Stomach (tissue), 4 donors: ENCODE results near the gene BFSP1.

Experiments
- CTCF ChIP-seq, 7 experiments: fragments of 450-650 bp in 4 of 7; fragments of 200-600 bp in 3 of 7; sonication (generic) in 3 of 7; IDR thresholded peaks; one replicate each; pipeline ENCODE4 v1.5.1; 2016 to 2019; ENCODE audit warnings: antibody characterized with exemption in 7 of 7, control low read depth in 2 of 7, mild to moderate bottlenecking in 1 of 7
- EP300 ChIP-seq: sonication (generic); formaldehyde crosslinking; IDR thresholded peaks from one replicate; pipeline ENCODE4 v1.6.1; 2017; ENCODE audit warnings: antibody characterized with exemption
- POLR2A ChIP-seq, 4 donors: fragments of 450-650 bp; IDR thresholded peaks; one replicate each; pipeline ENCODE4 v1.6.1; 2016; ENCODE audit warnings: antibody characterized with exemption in 4 of 4, control low read depth in 2 of 4, mild to moderate bottlenecking in 1 of 4, moderate library complexity in 1 of 4
- POLR2AphosphoS5 ChIP-seq, 3 donors: sonication (generic); formaldehyde crosslinking; IDR thresholded peaks; one replicate each; pipeline ENCODE4 v1.6.1; 2016; ENCODE audit warnings: antibody characterized with exemption in 3 of 3

- TF ChIP-seq CTCF (IDR thresholded peaks at IDR 0.05) (no peak), POLR2AphosphoS5 (IDR thresholded peaks at IDR 0.05) (no peak), EP300 (no peak), POLR2A (IDR thresholded peaks at IDR 0.05) (no peak)
Observed at GRCh38 chr20:17445543-17445942, 85.6 kb downstream of the BFSP1 start.
